ENCODE data around the gene DBX1.

GRCh38 chr11:20110908-20111669 is 49.2 kb downstream of the DBX1 start:
- TF ChIP-seq CTCF (IDR thresholded peaks at IDR 0.05) (peak; percentile 48 to 81 (median 72)), POLR2A (IDR thresholded peaks at IDR 0.05) (no peak)

All from testis (tissue), 2 donors.